ENCODE measurements around the gene TCOF1.

TCOF1 gene

DNA sequence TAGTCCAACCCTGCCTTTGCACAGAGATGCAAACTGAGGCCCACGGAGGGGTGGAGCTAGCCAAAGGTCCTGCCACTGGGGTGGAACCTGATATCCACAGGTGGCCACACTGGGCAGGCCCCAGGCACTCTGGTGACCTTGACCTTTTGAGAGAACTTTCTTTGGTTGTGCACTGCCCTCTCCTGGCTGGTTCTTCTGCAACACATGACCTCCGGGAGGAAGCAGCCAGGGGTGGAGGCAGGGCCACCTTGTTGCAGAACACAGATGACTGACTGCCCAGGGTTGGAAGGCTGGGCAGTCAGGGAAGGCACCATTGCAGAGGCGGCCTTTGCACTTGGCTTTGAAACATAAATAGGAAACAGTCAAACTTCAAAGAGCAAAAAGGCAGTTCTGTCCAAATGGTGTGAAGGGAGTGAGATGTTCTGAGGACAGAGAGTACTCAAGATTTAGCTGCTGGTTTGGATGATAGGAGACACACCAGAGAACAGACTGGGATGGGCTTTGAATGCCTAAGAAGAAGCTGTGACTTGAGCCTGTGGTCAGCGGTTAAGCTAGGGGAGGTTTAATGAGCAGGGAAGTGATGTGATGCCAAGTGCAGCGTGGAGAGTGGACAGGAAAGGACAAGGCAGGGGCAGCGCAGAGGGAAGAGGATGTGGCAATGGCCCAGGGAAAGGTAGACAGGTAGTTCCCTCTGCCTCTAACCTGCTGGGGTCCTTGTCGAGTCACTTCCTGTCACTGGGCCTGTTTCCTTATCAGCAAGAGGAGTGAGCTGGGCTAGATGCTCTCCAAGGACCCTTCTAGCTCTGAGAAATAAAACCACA lies 6.8 kb upstream of the TCOF1 start:
- DNase-seq: peak in 1 of 2 experiments; percentile 52

DNA sequence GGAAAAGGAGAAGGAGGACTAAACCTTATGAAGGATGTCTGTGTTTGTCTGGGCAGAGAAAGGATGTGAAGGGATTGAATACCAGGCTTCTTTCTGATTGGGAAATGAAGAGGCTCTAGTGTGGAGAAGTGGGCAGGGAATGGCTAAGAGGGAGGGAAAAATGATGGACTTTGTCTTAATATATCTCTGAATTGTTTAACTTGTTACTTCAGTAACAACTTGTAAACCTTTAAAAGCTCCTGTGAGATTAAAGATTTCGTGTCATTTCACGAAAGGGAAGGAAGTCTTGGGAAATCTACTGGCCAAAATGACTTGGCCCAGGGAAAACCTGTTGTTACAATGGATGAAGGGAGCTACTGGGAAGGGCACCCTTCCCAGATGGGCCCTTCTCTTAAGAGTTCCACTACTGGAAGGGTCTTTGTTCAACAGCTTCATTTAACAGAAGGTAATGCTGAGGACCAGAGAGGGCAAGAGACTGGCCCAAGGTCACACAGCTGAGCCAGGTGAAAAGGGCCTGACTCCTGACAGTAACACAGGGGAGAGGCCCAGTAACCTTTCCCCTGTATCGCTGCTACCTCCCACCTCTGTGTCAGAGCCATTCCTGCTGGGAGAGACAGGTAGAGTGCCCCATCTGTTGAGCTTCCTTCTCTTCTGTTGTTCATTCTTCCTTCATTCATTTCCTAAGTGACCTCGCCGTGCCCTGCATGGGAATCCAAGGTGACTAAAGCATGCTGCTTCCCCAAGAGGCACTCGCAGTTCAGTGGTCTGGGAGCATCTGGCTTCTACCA lies 5.1 kb upstream of the TCOF1 start:
- DNase-seq: no peak

DNA sequence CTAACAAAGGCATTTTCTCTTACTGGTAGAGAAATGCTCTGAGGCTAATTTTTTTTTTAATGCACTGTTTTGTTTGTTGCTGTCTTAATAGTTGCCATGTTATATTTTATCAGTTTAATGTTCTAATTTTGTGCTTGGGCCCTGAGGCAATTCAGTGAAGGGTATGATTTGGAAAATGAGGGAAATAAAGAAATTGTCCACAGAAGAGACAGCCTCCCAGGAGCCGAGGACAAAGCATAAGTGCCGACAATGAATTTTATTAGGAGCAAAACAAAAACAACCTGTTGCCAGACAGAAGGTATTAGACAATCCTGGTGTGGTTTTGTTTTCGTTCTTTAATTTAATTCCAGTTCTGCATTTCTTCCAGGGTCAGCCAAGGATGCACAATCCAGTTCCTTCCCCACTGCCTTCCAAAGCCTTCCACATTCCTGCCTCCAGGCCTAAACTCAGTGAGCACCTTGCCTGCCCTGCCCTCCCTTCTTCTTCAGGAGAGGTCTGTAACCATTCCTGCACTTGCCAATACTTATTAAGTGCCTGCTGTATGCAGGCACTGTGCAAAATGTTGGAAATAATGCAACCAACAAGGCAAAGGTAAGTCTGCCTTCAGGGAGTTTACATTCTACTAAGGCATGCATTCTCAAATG lies 4.3 kb upstream of the TCOF1 start:
- no peak for DNase-seq

DNA sequence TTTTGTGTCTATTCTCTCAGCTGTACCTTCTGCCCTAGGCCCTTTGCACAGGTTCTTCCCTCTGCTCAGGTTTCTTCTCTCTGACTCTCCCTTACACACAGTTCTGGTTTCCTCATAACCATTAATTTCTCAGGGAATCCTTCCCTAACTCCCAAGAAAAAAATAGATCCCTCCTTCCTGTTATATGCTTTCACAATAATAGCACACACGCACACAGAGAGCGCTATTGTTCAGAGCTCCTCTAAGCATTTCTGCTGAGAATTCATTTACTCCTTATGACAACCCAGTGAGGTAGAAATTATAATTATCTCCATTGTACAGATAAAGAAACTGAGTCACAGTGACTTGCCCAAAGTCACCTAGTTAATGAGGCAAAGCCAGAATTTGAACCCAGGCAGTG lies 1.7 kb upstream of the TCOF1 start:
- no peak for DNase-seq

DNA sequence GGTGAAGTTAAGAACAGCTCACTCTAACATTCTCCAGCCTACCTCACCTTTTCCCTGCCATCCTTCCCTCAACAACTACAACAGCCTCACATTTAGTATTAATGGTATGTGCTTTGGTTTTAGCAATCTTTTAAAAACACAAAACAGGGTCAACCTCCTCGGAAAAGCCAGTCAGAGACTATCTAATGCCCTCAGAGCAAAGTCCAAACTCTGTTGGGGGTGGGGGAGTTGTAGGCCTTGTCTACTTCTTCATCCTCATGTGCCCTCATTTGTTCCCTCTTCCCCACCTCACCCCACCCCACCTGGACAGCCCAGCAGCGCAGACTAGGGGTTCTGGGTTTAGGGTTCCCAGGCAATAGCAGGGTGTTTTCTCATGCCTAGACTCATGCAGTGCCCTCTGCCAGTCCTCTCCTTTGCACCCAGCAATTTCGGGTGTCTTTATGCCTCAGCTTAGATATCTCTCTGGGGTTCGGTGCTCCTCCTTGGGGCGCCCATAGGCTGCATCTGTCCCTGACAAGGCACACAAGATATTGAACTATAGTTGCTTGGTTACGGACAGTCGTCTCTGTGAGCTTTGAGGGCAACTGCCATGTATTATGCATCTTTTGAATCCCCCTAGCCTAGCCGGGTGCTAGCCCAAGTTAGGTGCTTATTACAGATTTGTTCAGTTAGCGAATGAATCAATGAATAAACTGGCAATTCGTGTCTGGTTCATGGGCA lies 762 bp upstream of the TCOF1 start:
- no peak for DNase-seq

DNA sequence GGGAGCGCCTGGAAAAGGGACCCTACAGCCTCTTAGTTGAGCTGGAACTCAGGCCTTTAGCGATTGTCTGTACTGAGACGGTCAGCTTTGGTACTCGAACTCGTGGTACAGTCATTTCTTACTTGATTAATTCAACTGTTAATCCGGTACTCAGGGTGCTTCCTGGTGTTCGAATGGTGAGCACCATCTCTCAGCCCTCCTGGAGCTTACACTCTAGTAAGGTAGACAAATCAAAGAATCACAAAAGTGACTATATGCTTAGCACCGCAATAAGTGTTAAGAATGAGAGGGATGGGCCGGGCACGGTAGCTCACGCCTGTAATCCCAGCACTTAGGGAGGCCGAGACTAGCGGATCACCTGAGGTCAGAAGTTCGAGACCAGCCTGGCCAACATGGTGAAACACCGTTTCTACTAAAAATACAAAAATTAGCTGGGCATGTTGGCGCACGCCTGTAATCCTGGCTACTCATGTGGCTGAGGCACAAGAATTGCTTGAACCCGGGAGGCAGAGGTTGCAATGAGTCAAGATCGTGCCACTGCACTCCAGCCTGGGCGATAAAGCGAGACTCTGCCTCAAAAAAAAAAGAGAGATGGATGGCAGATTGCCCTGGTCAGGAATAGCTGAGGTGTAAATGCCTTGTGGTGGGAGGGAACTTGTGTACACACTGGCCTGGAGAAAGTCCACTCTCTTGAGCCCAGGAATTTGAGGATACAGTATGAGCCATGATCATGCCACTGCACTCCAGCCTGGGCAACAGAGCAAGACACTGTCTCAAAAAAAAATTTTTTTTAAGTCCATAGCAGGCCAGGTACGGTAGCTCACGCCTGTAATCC lies 981 bp downstream of the TCOF1 start:
- DNase-seq: no peak

DNA sequence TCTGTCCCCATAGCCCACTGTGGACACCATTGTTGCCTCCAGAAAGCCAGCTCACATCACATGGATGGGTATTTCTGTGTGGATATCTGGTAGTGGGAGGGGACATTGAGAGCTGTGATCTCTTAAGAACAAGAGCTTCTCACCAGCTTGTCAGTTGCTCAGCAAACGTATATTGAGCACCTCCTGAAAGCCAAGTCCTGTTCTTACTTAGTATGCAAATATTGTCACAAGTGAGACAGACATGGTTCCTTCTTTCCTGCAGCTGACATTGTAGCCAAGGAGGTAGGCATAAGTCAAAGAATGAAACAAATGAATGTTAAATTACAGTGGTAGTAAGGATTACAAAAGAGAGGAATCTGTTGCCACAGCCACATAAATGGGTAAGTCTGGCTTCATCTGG lies 3.8 kb downstream of the TCOF1 start:
- DNase-seq: no peak

DNA sequence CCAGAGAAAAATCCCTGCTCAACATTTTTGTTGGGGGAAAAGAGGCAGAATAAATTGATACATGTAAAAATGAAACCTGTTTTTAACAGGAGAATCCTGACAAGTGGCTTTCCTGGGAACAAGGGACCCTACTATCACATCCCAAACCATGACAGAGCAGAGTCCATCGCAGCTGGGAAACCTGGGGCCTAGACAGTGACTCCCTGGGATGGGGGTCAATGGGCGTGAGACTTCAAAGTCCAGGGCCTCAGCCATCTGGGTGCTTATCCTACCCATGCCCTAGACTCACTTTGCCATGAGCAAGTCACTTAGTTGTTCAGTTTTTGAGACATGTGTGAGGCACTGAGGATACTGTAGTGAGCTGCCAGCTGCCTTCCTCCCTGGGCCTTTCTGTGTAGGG lies 5.7 kb downstream of the TCOF1 start:
- DNase-seq: no peak

DNA sequence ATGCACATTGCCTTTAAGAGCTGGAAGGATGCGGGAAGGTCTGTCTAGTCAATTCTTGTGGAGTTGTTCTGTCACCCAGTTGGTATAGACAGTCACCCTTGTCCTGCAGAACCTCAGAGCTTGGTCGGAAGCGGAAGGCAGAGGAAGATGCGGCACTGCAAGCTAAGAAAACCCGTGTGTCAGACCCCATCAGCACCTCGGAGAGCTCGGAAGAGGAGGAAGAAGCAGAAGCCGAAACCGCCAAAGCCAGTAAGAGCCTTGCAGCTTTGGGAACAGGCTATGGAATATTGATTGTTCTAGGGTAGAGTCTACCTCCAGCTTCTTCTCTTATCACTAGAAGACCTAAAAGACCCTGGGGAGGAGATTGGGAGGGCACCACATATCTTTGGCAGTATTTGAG lies 6.5 kb downstream of the TCOF1 start:
- no peak for DNase-seq

DNA sequence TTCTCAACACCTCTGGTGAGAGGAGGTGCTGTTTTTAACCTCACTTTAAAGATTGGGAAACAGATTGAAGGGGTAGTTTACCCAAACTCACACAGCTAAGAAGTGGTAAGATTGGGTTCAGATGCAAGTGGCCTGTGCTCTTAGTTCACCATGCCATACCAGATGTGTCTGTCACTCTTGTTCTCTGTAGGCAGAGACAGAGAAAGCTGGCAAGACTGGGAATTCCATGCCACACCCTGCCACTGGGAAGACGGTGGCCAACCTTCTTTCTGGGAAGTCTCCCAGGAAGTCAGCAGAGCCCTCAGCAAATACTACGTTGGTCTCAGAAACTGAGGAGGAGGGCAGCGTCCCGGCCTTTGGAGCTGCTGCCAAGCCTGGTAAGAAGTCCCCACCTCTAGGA lies 11.0 kb downstream of the TCOF1 start:
- DNase-seq: no peak

DNA sequence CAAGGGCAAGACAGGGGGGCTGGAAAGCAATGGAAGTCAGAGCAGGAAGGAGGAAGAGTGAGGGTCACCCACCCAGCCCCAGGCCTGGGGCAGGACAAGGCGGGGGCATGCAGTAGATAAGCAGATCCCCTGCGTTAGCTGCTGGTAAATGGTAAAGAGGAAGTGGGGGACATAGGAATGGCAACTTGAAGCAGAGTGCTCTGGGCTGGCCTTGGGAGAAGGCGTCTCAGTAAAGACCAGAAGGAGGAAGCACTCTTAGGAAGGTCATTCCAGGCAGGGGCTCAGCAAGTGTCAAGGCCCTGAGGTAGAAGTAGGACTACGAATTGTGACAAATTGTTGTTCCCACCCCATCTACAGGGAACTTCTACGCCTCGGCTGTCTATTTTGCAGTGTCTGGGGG lies 15.1 kb downstream of the TCOF1 start:
- DNase-seq: no peak

DNA sequence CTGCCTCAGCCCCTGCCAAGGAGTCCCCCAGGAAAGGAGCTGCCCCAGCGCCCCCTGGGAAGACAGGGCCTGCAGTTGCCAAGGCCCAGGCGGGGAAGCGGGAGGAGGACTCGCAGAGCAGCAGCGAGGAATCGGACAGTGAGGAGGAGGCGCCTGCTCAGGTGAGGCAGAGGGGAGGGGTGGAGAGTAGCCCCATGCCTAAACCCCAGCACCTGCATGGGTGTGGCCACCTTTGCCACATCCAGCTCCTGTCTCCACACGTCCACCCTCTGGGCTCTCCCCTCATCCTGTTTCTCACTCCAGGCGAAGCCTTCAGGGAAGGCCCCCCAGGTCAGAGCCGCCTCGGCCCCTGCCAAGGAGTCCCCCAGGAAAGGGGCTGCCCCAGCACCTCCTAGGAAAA lies 17.2 kb downstream of the TCOF1 start:
- no peak for DNase-seq

DNA sequence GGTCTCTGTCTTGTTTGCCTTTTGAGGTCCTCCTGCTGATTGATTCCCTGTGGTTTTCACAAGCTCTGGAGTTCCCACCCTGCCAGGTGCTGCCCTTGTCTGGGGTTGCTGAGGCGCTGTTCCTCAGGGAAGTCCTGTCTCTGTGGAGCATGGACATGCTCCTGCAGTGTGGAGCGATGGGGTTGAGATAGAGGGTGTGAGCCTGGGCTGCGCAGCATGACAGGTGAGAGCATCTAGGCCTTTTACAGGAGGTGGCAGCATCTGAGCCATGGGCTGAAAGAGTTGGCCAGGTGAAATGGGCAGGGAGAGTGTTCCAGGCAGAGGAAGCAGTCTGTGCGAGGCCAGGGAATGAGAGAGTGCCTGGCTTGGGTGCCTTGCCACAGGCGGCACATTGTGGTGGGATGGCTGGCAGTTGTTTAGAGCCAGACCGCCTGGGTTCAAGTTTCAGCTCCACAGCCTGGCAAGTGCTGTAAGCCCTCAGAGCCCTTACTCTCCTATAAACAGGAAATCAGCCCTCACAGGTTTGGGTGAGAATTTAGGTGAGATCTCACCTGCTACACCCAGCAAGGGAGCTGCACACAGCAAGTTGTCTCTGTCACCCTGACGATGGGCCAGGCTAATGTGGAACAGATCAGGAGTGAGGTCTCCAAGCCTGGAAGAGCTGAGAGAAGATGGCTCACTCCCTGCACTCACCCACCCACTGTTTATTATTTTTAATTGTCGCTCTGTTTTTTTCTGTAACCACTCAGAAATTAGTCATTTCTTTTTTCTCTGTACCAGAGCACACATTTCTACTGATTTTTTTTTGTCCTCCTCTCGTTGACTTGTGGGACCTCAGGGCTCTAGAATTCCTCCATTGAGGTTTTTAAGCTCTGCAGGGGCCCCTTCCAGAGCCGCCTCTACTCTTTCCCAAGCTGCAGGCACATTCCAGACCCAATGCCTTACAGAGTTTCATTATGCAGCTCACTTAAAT lies 19.6 kb downstream of the TCOF1 start:
- no peak for DNase-seq

DNA sequence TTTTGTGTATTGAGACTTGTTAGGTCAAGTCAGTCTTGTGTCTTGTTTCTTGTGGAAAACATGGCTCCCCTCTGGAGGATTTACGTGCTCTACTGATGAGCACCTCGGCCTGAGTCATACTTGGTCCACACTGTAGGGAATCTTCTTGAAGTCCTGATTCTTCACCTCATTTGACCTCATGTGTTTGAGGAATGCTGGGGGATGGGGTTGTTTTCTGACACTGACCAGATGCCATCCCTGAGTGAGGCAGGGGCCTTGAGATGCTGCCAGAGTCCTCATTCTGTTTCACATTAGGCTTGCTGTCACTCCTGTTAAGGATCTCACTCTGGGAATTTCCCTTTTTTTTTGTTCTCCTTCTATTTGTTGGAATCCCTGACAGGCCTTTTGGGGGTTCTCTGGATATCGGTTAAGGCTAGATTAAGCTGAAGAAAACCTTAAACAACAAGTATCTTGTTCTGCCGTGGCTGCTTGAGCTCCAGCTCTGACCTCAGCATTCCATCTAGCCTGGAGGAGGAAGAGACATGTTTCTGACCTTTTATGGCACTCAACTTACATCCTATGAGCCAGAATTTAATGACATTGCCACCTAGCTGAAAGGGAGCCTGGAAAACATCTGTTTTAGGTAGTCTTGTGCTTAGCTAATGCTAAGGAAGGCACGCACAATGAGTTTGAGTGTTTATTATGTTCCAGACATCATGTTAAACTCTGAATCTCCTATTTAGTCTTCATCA lies 20.6 kb downstream of the TCOF1 start:
- DNase-seq: no peak

DNA sequence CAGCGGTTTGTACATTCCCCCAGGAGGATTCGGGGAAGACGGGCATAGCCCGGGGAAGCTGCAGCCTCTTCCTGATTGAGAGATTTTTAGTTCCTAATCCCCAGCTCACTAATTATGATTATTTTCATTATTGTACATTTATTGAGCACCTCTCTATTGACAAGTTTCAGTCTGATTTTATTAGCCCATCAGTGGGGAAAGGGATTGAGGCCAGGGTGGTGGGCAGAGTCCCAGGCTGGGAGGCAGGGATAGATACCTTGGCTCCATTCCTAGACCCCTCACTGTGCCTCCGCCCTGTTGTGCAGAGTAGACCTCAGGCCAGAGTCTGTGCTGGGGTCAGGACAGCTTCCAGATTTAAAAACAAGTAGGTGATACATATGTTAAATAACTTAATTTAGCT lies 27.2 kb downstream of the TCOF1 start:
- no peak for DNase-seq

DNA sequence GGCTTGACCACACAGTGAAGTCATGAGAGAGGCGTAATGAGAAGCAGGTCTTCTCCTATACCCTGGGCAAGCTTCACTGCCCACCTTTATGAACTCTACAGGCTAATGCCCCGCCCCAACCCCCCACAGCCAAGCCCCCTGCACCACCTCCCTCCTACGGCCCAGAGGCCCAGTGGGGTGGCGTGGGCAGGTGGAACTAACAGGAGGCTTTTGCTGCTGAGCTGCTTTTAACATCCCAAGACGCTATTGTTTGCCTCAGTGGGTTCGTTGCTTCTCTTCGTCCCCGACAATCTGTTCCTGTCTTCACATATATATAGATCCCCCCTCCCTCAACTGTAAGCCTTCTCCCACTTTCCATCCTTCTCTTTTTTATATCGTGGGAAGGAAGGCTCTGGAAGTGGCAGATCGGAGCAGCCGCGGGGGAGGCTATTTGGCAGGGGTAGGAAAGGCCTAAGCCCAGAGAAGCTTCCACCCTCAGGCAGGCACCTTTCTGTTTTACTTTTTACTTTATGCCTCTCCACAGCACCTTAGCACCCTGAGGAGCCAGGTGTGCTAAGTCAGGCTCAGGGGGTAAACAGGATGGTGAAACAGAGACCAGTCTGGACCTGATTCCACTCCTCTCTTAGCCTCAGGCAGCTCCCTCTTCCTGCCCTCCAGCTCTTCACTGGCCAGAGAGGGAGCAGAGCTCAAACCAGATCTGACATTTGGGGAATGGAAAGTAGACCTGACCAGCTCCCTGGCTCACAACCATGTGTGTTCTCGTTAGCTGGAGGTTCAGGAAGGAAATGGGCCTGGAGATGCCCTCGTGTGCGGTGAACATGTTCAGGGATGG lies 28.7 kb downstream of the TCOF1 start:
- DNase-seq: no peak

DNA sequence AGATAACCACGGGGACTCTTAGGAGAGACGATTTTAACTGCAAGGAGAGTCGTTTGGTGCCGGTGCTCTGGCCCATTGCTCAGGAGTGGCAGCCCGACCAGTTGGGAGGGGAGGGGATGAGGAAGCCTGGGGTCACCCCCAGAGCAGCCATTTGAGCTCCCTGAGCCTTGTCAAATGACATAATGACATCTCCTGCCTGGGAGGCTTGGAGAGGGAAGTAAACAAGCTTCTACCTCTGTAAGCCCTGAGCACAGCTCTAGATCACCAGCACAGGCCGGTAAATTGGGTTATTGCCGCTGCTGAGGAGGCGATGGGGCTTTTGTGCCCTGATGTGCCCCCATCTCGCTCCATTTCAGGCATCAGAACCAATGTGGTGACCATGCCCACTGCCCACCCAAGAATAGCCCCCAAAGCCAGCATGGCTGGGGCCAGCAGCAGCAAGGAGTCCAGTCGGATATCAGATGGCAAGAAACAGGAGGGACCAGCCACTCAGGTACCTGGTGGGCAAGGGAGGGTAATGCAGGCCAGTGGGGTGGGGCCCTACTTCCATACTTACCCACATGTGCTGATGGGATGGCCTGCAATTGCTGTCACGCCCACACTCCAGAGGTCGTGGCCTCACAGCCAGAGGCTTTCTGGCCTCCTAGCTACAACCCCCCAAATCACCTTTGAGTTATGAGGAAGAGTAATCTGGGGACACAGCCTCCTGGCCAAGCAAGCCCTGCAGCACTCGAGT lies 32.2 kb downstream of the TCOF1 start:
- DNase-seq: no peak

DNA sequence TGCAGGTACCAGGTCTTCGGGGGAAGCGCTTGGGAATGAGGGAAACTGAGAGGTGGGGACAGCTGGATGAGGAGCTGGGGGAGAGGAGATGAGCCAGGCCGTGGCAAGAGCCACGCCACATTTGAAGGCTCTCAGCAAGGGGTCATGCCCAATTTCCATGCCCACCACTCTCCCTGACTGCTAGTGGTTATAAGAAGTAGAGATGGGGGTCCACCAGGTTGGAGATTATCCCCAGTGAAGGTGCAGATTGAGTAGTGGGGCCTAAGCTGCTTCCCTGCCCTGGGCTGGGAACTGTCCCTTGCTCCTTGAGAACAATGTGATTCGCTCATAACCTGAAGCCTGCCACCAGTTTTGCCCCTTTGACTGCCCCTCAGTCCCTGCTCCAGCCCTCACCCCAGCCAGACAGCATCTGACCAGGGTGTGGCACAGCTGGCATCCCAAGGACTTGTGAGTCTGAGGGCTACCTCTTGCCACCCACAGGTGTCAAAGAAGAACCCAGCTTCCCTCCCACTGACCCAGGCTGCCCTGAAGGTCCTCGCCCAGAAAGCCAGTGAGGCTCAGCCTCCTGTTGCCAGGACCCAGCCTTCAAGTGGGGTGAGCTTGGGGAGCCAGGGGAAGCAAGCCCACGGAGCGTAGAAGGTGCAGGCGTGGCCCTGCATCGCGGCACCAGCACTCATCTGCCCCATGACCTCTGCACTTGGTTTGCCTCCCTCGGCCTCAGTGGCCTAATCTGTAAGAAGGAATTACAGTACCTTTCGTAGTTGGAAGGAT lies 33.8 kb downstream of the TCOF1 start:
- DNase-seq: no peak
